Testis (tissue), 3 donors: ENCODE data around the gene TMBIM6. TPM values are rescaled to one million over a fixed set of nuclear protein-coding genes. Genes with fewer than 3 reads are reported as not detected.
"Not testable (repeated sequence)": the region's sequence is repeated elsewhere in the genome, so short reads cannot be mapped to it uniquely, and the experiment has no call there.

Experiments
- DNase-seq: peaks from one replicate; pipeline ENCODE4 v3.0.0-alpha.2; 2019
- H3K27ac ChIP-seq, 2 donors: fragments of 200-600 bp; sonication (generic); one replicate each; pipeline ENCODE4 v1.5.1; 2019
- H3K27me3 ChIP-seq: fragments of 200-600 bp; sonication (generic); one replicate; pipeline ENCODE4 v1.5.1; 2019
- H3K36me3 ChIP-seq: fragments of 200-600 bp; sonication (generic); one replicate; pipeline ENCODE4 v1.5.1; 2017; ENCODE audit warnings: low read depth; ENCODE audit errors: missing control alignments
- H3K4me1 ChIP-seq: fragments of 200-600 bp; sonication (generic); one replicate; pipeline ENCODE4 v1.5.1; 2019
- H3K4me3 ChIP-seq, 2 donors: fragments of 200-600 bp; sonication (generic); one replicate each; pipeline ENCODE4 v1.5.1; 2017 to 2019
- H3K9me3 ChIP-seq: fragments of 200-600 bp; sonication (generic); one replicate; pipeline ENCODE4 v1.5.1; 2017
- CTCF ChIP-seq, 3 experiments: fragments of 450-650 bp in 2 of 3; fragments of 200-600 bp in 1 of 3; sonication (generic) in 1 of 3; IDR thresholded peaks; one replicate each; pipeline ENCODE4 v1.5.1; 2016 to 2019; ENCODE audit warnings: antibody characterized with exemption in 3 of 3, mild to moderate bottlenecking in 2 of 3, moderate library complexity in 1 of 3
- POLR2A ChIP-seq: fragments of 450-650 bp; IDR thresholded peaks from one replicate; pipeline ENCODE4 v1.6.1; 2017; ENCODE audit warnings: antibody characterized with exemption, mild to moderate bottlenecking, moderate library complexity
- WGBS, 2 donors: methylation state at CpG; one replicate each; pipeline ENCODE4 v1.1.5; 2018; 5-methylcytosine and 5-hydroxymethylcytosine counted together
- intact Hi-C: fragments of 100-400 bp; cut with DNase I; formaldehyde crosslinking; loops from one replicate; pipeline ENCODE4 v1.15.1; 2023; ENCODE audit warnings: low total_unique reads
- polyA plus RNA-seq: library from polyadenylated mRNA; stranded (reverse); fragments of 350-450 nt; fragmentation: Illumina TruSeq; extraction: RNeasy Lipid Tissue Mini Kit (QIAGEN cat#74804); gene quantifications from one replicate; pipeline ENCODE4 v1.2.3, GENCODE V29; 2014; ENCODE audit warnings: low read depth, low replicate concordance; ENCODE audit not compliant: insufficient read depth
- total RNA-seq, 2 donors: library from RNA; depleted of rRNA; stranded (reverse); fragments of >200 nt; gene quantifications; one replicate each; pipeline ENCODE4 v1.2.3, GENCODE V29; 2016

The TMBIM6 gene
- total and polyA plus RNA-seq, 3 donors from 2014 or later: 407 to 618 (median 440) TPM

GRCh38 chr12:49707812-49708147, 33.6 kb upstream of the TMBIM6 start:
- DNase-seq: no peak
- H3K27ac ChIP-seq: peak overlapping the region in 1 of 2 donors; percentile 98
- intact Hi-C loops: loop anchor here (2.0 kb wide), 1 partner anchor 61 kb away; no protein-coding TSS in a partner anchor
- 28 to 35% methylated on average over 11 of the region's 11 CpGs for WGBS, 2 donors
- H3K27me3 ChIP-seq: no peaks in the 10 kb centered on the region
- no peak for TF ChIP-seq POLR2A
- TF ChIP-seq CTCF (IDR thresholded peaks at IDR 0.05): no peak
- peaks cover 24% of the 10 kb centered on the region for H3K4me1 ChIP-seq
- no peaks in the 10 kb centered on the region for H3K9me3 ChIP-seq
- no peaks in the 10 kb centered on the region for H3K36me3 ChIP-seq
- H3K4me3 ChIP-seq: peak overlapping the region; percentile 25 to 95

GRCh38 chr12:49708851-49709250, 32.5 kb upstream of the TMBIM6 start:
- whole genome bisulfite sequencing, 2 donors: 87 to 96% methylated on average over 3 of the region's 3 CpGs
- TF ChIP-seq POLR2A (no peak), CTCF (IDR thresholded peaks at IDR 0.05) (no peak)
- intact Hi-C loops: no loop called here
- peaks cover 13% of the 10 kb centered on the region for H3K4me1 ChIP-seq
- no peak for DNase-seq
- no peaks in the 10 kb centered on the region for H3K27me3 ChIP-seq
- H3K9me3 ChIP-seq: no peaks in the 10 kb centered on the region
- no peaks in the 10 kb centered on the region for H3K36me3 ChIP-seq
- H3K4me3 ChIP-seq: no peak overlapping the region
- no peak overlapping the region for H3K27ac ChIP-seq

- 95 to 97% methylated on average over 3 of the region's 3 CpGs for WGBS, 2 donors
- H3K36me3 ChIP-seq, H3K27ac ChIP-seq, H3K4me3 ChIP-seq, H3K9me3 ChIP-seq, H3K4me1 ChIP-seq, DNase-seq, H3K27me3 ChIP-seq, intact Hi-C loops: not testable (repeated sequence)
These were observed 27.4 kb upstream of the TMBIM6 start for GRCh38 chr12:49713952-49714351.

- no peaks in the 10 kb centered on the region for H3K36me3 ChIP-seq
- intact Hi-C loops: no loop called here
- WGBS, 2 donors: 88 to 93% methylated on average over 2 of the region's 2 CpGs
These were observed 24.8 kb upstream of the TMBIM6 start for GRCh38 chr12:49716553-49716952.

GRCh38 chr12:49717800-49718199, 23.6 kb upstream of the TMBIM6 start:
- intact Hi-C loops, H3K4me3 ChIP-seq, H3K27ac ChIP-seq, H3K9me3 ChIP-seq, H3K36me3 ChIP-seq, DNase-seq, H3K4me1 ChIP-seq, H3K27me3 ChIP-seq: not testable (repeated sequence)
- 84 to 91% methylated on average over 3 of the region's 3 CpGs for WGBS, 2 donors

More at GRCh38 chr12:49716553-49716952, 24.8 kb upstream of the TMBIM6 start:
- H3K4me1 ChIP-seq: no peaks in the 10 kb centered on the region
- no peaks in the 10 kb centered on the region for H3K9me3 ChIP-seq
- DNase-seq: no peak
- H3K4me3 ChIP-seq: no peak overlapping the region
- TF ChIP-seq POLR2A (no peak), CTCF (IDR thresholded peaks at IDR 0.05) (no peak)
- no peak overlapping the region for H3K27ac ChIP-seq
- H3K27me3 ChIP-seq: no peaks in the 10 kb centered on the region

- Histone ChIP-seq H3K36me3 (no peaks in the 10 kb centered on the region), H3K4me1 (no peaks in the 10 kb centered on the region), H3K9me3 (no peaks in the 10 kb centered on the region), H3K27me3 (no peaks in the 10 kb centered on the region), H3K4me3 (no peak overlapping the region), H3K27ac (no peak overlapping the region)
- 31 to 37% methylated on average over 1 of the region's 1 CpG for WGBS, 2 donors
- intact Hi-C loops: no loop called here
- no peak for DNase-seq
- TF ChIP-seq POLR2A (no peak), CTCF (IDR thresholded peaks at IDR 0.05) (no peak)
These were observed 21.1 kb upstream of the TMBIM6 start for GRCh38 chr12:49720214-49720613.

GRCh38 chr12:49721355-49721754, 20.0 kb upstream of the TMBIM6 start:
- H3K4me3 ChIP-seq, H3K9me3 ChIP-seq, H3K27ac ChIP-seq, H3K27me3 ChIP-seq, DNase-seq, H3K4me1 ChIP-seq, H3K36me3 ChIP-seq, intact Hi-C loops: not testable (repeated sequence)
- whole genome bisulfite sequencing, 2 donors: 78 to 90% methylated on average over 3 of the region's 3 CpGs
